Dermis microvascular lymphatic vessel endothelial cell (primary cell): Measurements from ENCODE around the gene ABCA7. TPM values are rescaled to one million over a fixed set of nuclear protein-coding genes. Genes with fewer than 3 reads are reported as not detected.

Experiments
- total RNA-seq: library from RNA; depleted of rRNA; stranded (reverse); fragments of >200 nt; gene quantifications from 2 replicates; pipeline ENCODE4 v1.2.1, GENCODE V29; 2014

The ABCA7 gene
- total RNA-seq, 1 donor from 2014 or later = 3.7 TPM

Other genes with a start within 250 kb of the ABCA7 start
- 128 and 154 TPM in 2 replicates for gene PTBP1, start 242.7 kb upstream of the ABCA7 start, total RNA-seq
- 0.38 and 0.39 TPM in 2 replicates for gene PLPPR3, start 218.2 kb upstream of the ABCA7 start, total RNA-seq
- gene AZU1, start 212.3 kb upstream of the ABCA7 start, total RNA-seq = not detected in 2 replicates
- not detected in 2 replicates for gene PRTN3, start 199.1 kb upstream of the ABCA7 start, total RNA-seq
- not detected in 2 replicates for gene ELANE, start 187.8 kb upstream of the ABCA7 start, total RNA-seq
- 2.2 and 2.5 TPM in 2 replicates for gene CFD, start 180.4 kb upstream of the ABCA7 start, total RNA-seq
- gene MED16, start 146.9 kb upstream of the ABCA7 start, total RNA-seq = 20.2 and 30.7 TPM in 2 replicates
- gene RNU6-9, start 146.6 kb upstream of the ABCA7 start, total RNA-seq = not detected in 2 replicates
- gene R3HDM4, start 126.9 kb upstream of the ABCA7 start, total RNA-seq = 29.4 and 47.7 TPM in 2 replicates
- gene KISS1R, start 122.8 kb upstream of the ABCA7 start, total RNA-seq = under 0.01 TPM in 1 of 2 replicates, not detected in the other
- gene ARID3A, start 114.1 kb upstream of the ABCA7 start, total RNA-seq = 4.2 and 7.2 TPM in 2 replicates
- 79.8 and 94.1 TPM in 2 replicates for gene WDR18, start 55.8 kb upstream of the ABCA7 start, total RNA-seq
- 0.25 and 0.26 TPM in 2 replicates for gene GRIN3B, start 39.7 kb upstream of the ABCA7 start, total RNA-seq
- gene TMEM259, start 19.0 kb upstream of the ABCA7 start, total RNA-seq = 31.8 and 60.1 TPM in 2 replicates
- gene RNU6-2, start 18.6 kb upstream of the ABCA7 start, total RNA-seq = not detected in 2 replicates
- 92.6 and 93.6 TPM in 2 replicates for gene CNN2, start 13.5 kb upstream of the ABCA7 start, total RNA-seq
- 13.5 and 24.6 TPM in 2 replicates for gene ARHGAP45, start 27.1 kb downstream of the ABCA7 start, total RNA-seq
- 87.6 and 89.4 TPM in 2 replicates for gene POLR2E, start 55.3 kb downstream of the ABCA7 start, total RNA-seq
- 461 and 469 TPM in 2 replicates for gene GPX4, start 63.9 kb downstream of the ABCA7 start, total RNA-seq
- 14.8 and 29.0 TPM in 2 replicates for gene SBNO2, start 134.2 kb downstream of the ABCA7 start, total RNA-seq
- 67.6 and 69.3 TPM in 2 replicates for gene STK11, start 165.7 kb downstream of the ABCA7 start, total RNA-seq
- gene CBARP, start 197.9 kb downstream of the ABCA7 start, total RNA-seq = 0.64 and 1.9 TPM in 2 replicates
- gene ATP5F1D, start 201.6 kb downstream of the ABCA7 start, total RNA-seq = 16.8 and 23.6 TPM in 2 replicates
- 4.9 and 7.0 TPM in 2 replicates for gene MIDN, start 208.5 kb downstream of the ABCA7 start, total RNA-seq
- gene CIRBP, start 229.2 kb downstream of the ABCA7 start, total RNA-seq = 118 and 189 TPM in 2 replicates
- 16.4 and 19.7 TPM in 2 replicates for gene FAM174C, start 235.4 kb downstream of the ABCA7 start, total RNA-seq
- 0.13 and 0.25 TPM in 2 replicates for gene EFNA2, start 245.8 kb downstream of the ABCA7 start, total RNA-seq